Activated B cell treated with CpG ODN at 0.5 μM for 24 hours (primary cell): ENCODE results near the gene SRPK3. TPM values are rescaled to one million over a fixed set of nuclear protein-coding genes. Genes with fewer than 3 reads are reported as not detected.

Experiments used
- ATAC-seq: fragments of 200-7000 bp; cut with Tn5 transposase; one replicate; pipeline ENCODE4 v1.10.0; 2021; ENCODE audit warnings: low read depth, mild to moderate bottlenecking, moderate library complexity
- CTCF ChIA-PET: fragments of 350-600 bp; sonication (Branson Sonifier 250); formaldehyde crosslinking; loops from one replicate; lab custom pipeline; 2021; ENCODE audit warnings: antibody characterized with exemption; lab: Charles Lee
- POLR2A ChIA-PET: fragments of 350-600 bp; sonication (Branson Sonifier 250); formaldehyde crosslinking; loops from one replicate; lab custom pipeline; 2021; ENCODE audit warnings: antibody characterized with exemption; lab: Charles Lee
- DNase-seq: peaks from one replicate; pipeline ENCODE4 v3.0.0; 2022
- H3K27ac Mint-ChIP-seq: one replicate; pipeline ENCODE4 v1.8.0; 2020; ENCODE audit warnings: mixed read lengths
- H3K27me3 Mint-ChIP-seq: one replicate; pipeline ENCODE4 v1.8.0; 2021; ENCODE audit warnings: mixed read lengths
- H3K36me3 Mint-ChIP-seq: one replicate; pipeline ENCODE4 v1.8.0; 2021; ENCODE audit warnings: low read depth, mixed read lengths
- H3K4me1 Mint-ChIP-seq: one replicate; pipeline ENCODE4 v1.8.0; 2021; ENCODE audit warnings: mixed read lengths
- H3K4me3 Mint-ChIP-seq: one replicate; pipeline ENCODE4 v1.8.0; 2020; ENCODE audit warnings: mild to moderate bottlenecking, mixed read lengths
- H3K9me3 Mint-ChIP-seq: one replicate; pipeline ENCODE4 v1.8.0; 2020; ENCODE audit warnings: mixed read lengths
- intact Hi-C: fragments of 100-400 bp; cut with micrococcal nuclease; formaldehyde crosslinking; loops from one replicate; pipeline ENCODE4 v1.15.1; 2024
- total RNA-seq: library from RNA; stranded (reverse); gene quantifications from 2 replicates; pipeline ENCODE4 v1.2.3, GENCODE V29; 2022
- TF ChIP-seq, protein P1 (sequence below): fragments of 200-600 bp; IDR thresholded peaks from one replicate; pipeline ENCODE4 v1.8.0; 2022; ENCODE audit warnings: antibody characterized with exemption, mild to moderate bottlenecking

Gene SRPK3
- total RNA-seq, 1 donor from 2014 or later, result not detected

DNA sequence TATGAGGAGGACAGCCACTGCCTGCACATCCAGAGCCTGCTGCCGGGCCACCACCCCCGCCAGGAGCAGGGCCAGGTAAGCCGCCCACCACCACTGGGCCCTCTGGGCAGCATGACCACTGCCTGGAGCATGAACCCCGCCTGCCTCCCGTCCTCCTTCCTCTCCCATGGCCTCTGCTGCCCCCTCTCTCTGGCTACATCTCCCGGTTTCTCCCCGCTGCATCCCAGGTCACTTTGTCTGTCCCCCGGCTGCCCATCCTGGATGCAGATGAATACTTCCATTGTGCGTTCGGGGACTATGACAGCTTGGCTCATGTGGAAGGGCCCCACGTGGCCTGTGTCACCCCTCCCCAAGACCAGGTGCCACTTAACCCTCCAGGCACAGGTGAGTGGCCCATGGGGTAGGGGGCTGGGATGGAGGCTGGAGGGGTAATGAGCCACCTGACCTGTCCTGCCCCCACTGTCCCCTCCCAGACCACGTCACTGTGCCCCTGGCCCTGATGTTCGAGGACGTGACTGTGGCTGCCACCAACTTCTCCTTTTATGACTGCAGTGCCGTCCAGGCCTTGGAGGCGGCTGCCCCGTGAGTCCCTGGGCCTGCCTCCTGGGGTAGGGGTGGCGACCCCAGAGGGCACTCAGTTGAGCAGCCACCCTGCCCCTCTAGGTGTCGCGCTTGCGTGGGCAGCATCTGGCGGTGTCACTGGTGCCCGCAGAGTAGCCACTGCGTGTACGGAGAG, 10.8 kb upstream of the SRPK3 start:
- Mint-ChIP-seq H3K36me3 (no peaks in the 10 kb centered on the region), H3K4me1 (peaks cover 8% of the 10 kb centered on the region), H3K27me3 (no peaks in the 10 kb centered on the region), H3K9me3 (no peaks in the 10 kb centered on the region), H3K27ac (no peak overlapping the region), H3K4me3 (no peak overlapping the region)
- intact Hi-C loops, result loop anchor here (10.0 kb wide), 2 partner anchors 85 to 825 kb away; partner anchors contain the start of gene SLC6A8
- ATAC-seq (no peak), DNase-seq (no peak)
- POLR2A ChIA-PET, result no interaction called here
- CTCF ChIA-PET, result no interaction called here
- TF ChIP-seq, protein P1, sequence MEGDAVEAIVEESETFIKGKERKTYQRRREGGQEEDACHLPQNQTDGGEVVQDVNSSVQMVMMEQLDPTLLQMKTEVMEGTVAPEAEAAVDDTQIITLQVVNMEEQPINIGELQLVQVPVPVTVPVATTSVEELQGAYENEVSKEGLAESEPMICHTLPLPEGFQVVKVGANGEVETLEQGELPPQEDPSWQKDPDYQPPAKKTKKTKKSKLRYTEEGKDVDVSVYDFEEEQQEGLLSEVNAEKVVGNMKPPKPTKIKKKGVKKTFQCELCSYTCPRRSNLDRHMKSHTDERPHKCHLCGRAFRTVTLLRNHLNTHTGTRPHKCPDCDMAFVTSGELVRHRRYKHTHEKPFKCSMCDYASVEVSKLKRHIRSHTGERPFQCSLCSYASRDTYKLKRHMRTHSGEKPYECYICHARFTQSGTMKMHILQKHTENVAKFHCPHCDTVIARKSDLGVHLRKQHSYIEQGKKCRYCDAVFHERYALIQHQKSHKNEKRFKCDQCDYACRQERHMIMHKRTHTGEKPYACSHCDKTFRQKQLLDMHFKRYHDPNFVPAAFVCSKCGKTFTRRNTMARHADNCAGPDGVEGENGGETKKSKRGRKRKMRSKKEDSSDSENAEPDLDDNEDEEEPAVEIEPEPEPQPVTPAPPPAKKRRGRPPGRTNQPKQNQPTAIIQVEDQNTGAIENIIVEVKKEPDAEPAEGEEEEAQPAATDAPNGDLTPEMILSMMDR, result no peak

DNA sequence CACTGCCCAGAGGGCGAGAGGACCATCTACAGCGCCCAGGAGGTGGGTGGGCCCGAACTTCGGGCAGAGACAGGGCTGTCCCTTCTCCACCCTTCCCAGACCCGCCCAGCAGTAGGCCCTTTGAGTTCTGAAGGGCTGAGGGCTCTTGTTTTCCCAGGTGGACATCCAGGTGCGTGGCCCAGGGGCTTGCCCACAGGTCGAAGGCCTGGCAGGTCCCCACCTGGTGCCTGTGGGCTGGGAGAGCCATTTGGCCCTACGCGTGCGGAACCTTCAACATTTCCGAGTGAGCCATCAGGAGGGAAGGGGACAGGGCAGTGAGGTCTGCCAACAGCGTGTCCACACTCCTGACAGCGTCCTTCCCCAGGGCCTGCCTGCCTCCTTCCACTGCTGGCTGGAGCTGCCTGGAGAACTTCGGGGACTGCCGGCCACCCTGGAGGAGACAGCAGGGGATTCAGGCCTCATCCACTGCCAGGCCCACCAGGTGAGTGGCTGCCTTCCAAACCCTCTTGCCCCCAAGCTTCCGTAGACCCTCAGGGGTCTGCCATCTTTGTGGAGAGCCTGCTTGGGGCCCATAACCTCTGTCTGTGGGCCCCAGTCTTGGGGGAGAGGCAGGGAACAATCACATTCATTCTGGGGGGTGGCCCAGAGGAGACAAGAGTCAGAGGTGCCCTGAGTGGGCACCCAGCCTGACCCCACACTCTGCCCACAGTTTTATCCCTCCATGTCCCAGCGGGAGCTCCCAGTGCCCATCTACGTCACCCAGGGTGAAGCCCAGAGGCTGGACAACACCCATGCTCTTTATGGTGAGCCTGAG, 10.0 kb upstream of the SRPK3 start:
- H3K27me3 Mint-ChIP-seq, result no peaks in the 10 kb centered on the region
- ChIA-PET CTCF (no interaction called here), POLR2A (no interaction called here)
- no peak overlapping the region for H3K4me3 Mint-ChIP-seq
- H3K36me3 Mint-ChIP-seq, result no peaks in the 10 kb centered on the region
- H3K9me3 Mint-ChIP-seq, result no peaks in the 10 kb centered on the region
- intact Hi-C loops, result no loop called here
- H3K4me1 Mint-ChIP-seq, result peaks cover 8% of the 10 kb centered on the region
- ATAC-seq, result no peak
- DNase-seq, result no peak
- H3K27ac Mint-ChIP-seq, result no peak overlapping the region
- TF ChIP-seq, protein P1, result no peak

DNA sequence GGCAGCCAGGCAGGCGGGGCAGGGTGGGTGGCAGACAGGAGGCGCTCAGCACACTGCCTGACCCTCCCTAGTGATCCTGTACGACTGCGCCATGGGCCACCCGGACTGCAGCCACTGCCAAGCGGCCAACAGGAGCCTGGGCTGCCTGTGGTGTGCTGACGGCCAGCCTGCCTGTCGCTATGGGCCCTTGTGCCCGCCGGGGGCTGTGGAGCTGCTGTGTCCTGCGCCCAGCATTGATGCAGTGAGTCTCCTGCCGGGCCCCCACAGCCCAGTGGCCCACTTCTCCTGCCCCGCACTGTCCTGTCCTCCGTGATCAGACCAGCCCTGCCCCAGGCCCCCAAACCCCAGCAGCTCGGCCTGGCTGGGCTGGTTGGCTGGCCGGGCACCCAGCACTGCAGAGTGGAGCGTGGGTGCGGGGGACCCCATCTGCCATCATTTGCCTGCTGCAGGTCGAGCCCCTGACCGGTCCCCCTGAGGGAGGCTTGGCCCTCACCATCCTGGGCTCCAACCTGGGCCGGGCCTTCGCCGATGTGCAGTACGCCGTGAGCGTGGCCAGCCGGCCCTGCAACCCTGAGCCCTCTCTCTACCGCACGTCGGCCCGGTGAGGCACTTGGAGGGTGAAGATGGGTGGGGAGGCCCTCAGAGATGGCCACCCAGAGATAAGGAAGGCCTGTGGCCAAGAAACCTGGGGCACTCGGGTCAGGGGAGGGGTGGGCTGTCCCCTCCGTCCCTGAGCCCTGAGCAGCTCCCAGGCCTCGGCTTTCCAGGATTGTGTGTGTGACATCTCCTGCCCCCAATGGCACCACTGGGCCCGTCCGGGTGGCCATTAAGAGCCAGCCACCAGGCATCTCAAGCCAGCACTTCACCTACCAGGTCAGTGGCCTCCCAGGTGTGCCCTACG, 9.2 kb upstream of the SRPK3 start:
- H3K4me3 Mint-ChIP-seq, result no peak overlapping the region
- H3K27me3 Mint-ChIP-seq, result no peaks in the 10 kb centered on the region
- peaks cover 1% of the 10 kb centered on the region for H3K4me1 Mint-ChIP-seq
- intact Hi-C loops, result no loop called here
- ATAC-seq, result no peak
- DNase-seq, result no peak
- TF ChIP-seq, protein P1, result no peak
- H3K9me3 Mint-ChIP-seq, result no peaks in the 10 kb centered on the region
- ChIA-PET POLR2A (no interaction called here), CTCF (no interaction called here)
- no peak overlapping the region for H3K27ac Mint-ChIP-seq
- H3K36me3 Mint-ChIP-seq, result no peaks in the 10 kb centered on the region

DNA sequence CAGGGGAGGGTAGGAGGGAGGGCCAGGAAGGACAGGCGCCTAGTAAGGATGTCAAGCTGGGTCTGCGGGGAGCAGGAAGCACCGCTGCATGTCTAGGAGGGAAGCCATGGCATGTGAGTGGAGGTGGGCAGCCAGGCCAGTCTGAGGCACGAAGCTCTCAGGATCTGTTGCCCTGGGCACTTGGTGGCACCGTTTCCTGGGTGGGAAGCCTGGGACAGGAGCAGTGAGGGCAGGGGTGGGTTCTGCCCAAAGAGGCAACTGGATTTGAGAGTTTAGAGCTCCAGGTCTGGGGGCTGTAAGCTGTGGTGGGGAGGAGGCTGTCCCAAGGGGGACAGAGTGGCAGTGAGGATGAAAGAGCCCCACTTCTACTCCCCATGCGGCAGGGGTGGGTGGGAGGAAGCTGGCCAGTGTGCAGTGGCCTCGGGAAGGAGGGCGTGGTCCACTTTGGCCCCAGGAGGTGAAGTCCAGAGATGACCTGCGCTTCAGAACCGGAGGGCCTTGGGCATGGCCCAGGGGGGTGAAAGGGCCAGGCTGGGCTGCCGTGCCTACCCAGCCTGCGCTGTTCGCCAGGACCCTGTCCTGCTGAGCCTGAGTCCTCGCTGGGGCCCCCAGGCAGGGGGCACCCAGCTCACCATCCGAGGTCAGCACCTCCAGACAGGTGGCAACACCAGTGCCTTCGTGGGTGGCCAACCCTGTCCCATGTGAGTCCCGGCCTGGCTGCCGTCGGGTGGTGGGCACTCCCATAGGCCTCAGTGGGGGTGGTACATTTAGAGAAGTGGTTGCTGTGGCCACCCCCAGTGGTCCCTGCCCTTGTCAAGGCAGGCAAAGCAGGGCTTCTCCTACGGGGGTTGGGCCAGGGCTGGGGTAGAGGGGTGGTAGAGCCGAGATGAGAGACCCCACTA, 8.3 kb upstream of the SRPK3 start:
- no peak for ATAC-seq

More for the DNA sequence above, 8.3 kb upstream of the SRPK3 start:
- intact Hi-C loops, result no loop called here
- H3K36me3 Mint-ChIP-seq, result no peaks in the 10 kb centered on the region
- H3K27me3 Mint-ChIP-seq, result no peaks in the 10 kb centered on the region
- peaks cover 1% of the 10 kb centered on the region for H3K4me1 Mint-ChIP-seq
- H3K9me3 Mint-ChIP-seq, result no peaks in the 10 kb centered on the region
- H3K4me3 Mint-ChIP-seq, result no peak overlapping the region
- TF ChIP-seq, protein P1, result no peak
- DNase-seq, result no peak
- ChIA-PET CTCF (no interaction called here), POLR2A (no interaction called here)
- no peak overlapping the region for H3K27ac Mint-ChIP-seq
